GM18499 (cell line): Measurements from ENCODE around the gene SIGLEC14.
"Not testable (repeated sequence)": the region's sequence is repeated elsewhere in the genome, so short reads cannot be mapped to it uniquely, and the experiment has no call there.

ENCODE experiments used
- ATAC-seq: cut with Tn5 transposase; IDR thresholded peaks from one replicate; pipeline ENCODE4 v1.9.1; 2021; ENCODE audit warnings: moderate number of reproducible peaks; ENCODE audit not compliant: insufficient read depth, unreplicated experiment

The SIGLEC14 gene

GRCh38 chr19:51646730-51647129 lies at the start of gene SIGLEC14:
Gene SIGLEC14 (minus strand): TSS chr19:51646825. CDS start chr19:51646759, 66 bp downstream.
- not testable (repeated sequence) for ATAC-seq

- ATAC-seq = no peak
Observed at GRCh38 chr19:51695702-51696315, 49.2 kb upstream of the SIGLEC14 start.

GRCh38 chr19:51695088-51695487 lies 48.5 kb upstream of the SIGLEC14 start:
- ATAC-seq = no peak

GRCh38 chr19:51694318-51695085 lies 47.9 kb upstream of the SIGLEC14 start:
- no peak for ATAC-seq

- ATAC-seq = no peak
Observed at GRCh38 chr19:51693819-51694218, 47.2 kb upstream of the SIGLEC14 start.

GRCh38 chr19:51693260-51693659 lies 46.6 kb upstream of the SIGLEC14 start, which contains the start of gene SPACA6:
Gene SPACA6 (plus strand): TSS chr19:51693330. CDS start chr19:51693527, 197 bp downstream.
- no peak for ATAC-seq

- ATAC-seq = no peak
Observed at GRCh38 chr19:51692468-51692867, 45.8 kb upstream of the SIGLEC14 start.

- ATAC-seq = no peak
Observed at GRCh38 chr19:51691584-51692428, 45.2 kb upstream of the SIGLEC14 start.

- no peak for ATAC-seq
Observed at GRCh38 chr19:51691074-51691583, 44.5 kb upstream of the SIGLEC14 start.

GRCh38 chr19:51690454-51691073 lies 43.9 kb upstream of the SIGLEC14 start:
- ATAC-seq = no peak

GRCh38 chr19:51689751-51690453 lies 43.3 kb upstream of the SIGLEC14 start:
- ATAC-seq = no peak

GRCh38 chr19:51688671-51689571 lies 42.3 kb upstream of the SIGLEC14 start:
- no peak for ATAC-seq

GRCh38 chr19:51687791-51688670 lies 41.4 kb upstream of the SIGLEC14 start:
- no peak for ATAC-seq

- ATAC-seq = no peak
Observed at GRCh38 chr19:51686171-51686570, 39.5 kb upstream of the SIGLEC14 start.

- no peak for ATAC-seq
Observed at GRCh38 chr19:51681286-51681941, 34.8 kb upstream of the SIGLEC14 start.

- no peak for ATAC-seq
Observed at GRCh38 chr19:51680474-51680873, 33.8 kb upstream of the SIGLEC14 start.

GRCh38 chr19:51676566-51677083 lies 30.0 kb upstream of the SIGLEC14 start:
- ATAC-seq = no peak
